GM12892 (cell line): ENCODE measurements around the gene LRRN2.

Source experiments
- POLR2A ChIP-seq: IDR thresholded peaks from 2 replicates; pipeline ENCODE4 v1.6.1; 2011; ENCODE audit warnings: low read depth, low read length, control low read depth
- POLR2AphosphoS5 ChIP-seq: IDR thresholded peaks from 2 replicates; pipeline ENCODE4 v1.6.1; 2011; ENCODE audit warnings: low read depth, low read length, control low read depth
- TAF1 ChIP-seq: IDR thresholded peaks from 2 replicates; pipeline ENCODE4 v1.6.1; 2011; ENCODE audit warnings: low read depth, mild to moderate bottlenecking, control low read depth, low read length, borderline replicate concordance

DNA sequence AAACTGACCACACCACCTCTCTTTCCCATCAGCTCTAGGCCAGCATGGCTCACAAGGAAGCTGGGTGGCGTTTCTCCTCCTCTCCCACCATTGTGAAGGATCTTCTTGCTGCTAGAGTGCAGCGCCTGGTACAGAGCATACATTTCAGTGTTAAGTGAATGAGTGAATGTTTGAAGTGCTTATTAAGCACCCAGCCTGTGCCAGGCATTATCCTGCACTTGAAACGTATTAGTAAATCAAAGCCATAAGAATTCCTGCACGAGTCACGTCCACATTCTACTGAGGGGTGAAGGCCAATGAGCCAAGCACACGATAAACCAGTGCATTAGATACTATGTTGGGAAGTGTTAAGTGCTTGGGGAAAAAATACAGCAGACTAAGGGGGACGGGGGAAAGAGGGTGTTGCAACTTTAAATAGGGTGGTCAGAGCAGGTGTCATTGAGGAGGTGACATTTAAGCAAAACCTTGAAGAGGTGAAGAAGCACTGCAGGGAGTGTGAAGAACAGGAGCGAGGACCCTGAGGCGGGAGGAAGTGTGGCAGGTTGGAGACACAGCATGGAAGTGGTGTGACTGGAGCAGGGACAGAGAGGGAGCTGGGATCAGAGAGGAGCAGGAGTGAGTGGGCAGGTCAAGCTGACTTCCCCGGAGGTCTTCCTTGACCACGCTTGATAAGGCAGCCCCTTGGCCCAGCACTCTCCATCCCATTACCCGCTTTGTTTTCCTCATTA lies 48.5 kb upstream of the LRRN2 start:
- no peak for TF ChIP-seq POLR2A
- TF ChIP-seq POLR2AphosphoS5, result no peak
- no peak for TF ChIP-seq TAF1
